HG02938 (cell line): Measurements from ENCODE around the gene LRRC3.

ENCODE experiments used
- ATAC-seq: cut with Tn5 transposase; IDR thresholded peaks from one replicate; pipeline ENCODE4 v1.9.1; 2021; ENCODE audit warnings: mild to moderate bottlenecking, moderate library complexity; ENCODE audit not compliant: unreplicated experiment

LRRC3 gene

GRCh38 chr21:44423941-44424607, 31.2 kb upstream of the LRRC3 start:
- ATAC-seq: no peak

- ATAC-seq: no peak
Measured at GRCh38 chr21:44424608-44425306, 30.6 kb upstream of the LRRC3 start.

- ATAC-seq: no peak
Measured at GRCh38 chr21:44425307-44425894, 29.9 kb upstream of the LRRC3 start.

- ATAC-seq: no peak
Measured at GRCh38 chr21:44425895-44426662, 29.2 kb upstream of the LRRC3 start.

GRCh38 chr21:44426663-44427191, 28.6 kb upstream of the LRRC3 start:
- no peak for ATAC-seq

- ATAC-seq: no peak
Measured at GRCh38 chr21:44427241-44428120, 27.8 kb upstream of the LRRC3 start.

GRCh38 chr21:44428281-44428960, 26.9 kb upstream of the LRRC3 start:
- no peak for ATAC-seq

- no peak for ATAC-seq
Measured at GRCh38 chr21:44429894-44430293, 25.4 kb upstream of the LRRC3 start.

- ATAC-seq: no peak
Measured at GRCh38 chr21:44431300-44431699, 24.0 kb upstream of the LRRC3 start.

GRCh38 chr21:44432841-44433790, 22.2 kb upstream of the LRRC3 start:
- no peak for ATAC-seq

- ATAC-seq: no peak
Measured at GRCh38 chr21:44433791-44434567, 21.3 kb upstream of the LRRC3 start.

- ATAC-seq: no peak
Measured at GRCh38 chr21:44434568-44434925, 20.8 kb upstream of the LRRC3 start.

- no peak for ATAC-seq
Measured at GRCh38 chr21:44434936-44435635, 20.2 kb upstream of the LRRC3 start.

- ATAC-seq: no peak
Measured at GRCh38 chr21:44436111-44436611, 19.1 kb upstream of the LRRC3 start.

GRCh38 chr21:44436958-44437357, 18.4 kb upstream of the LRRC3 start:
- no peak for ATAC-seq

- ATAC-seq: no peak
Measured at GRCh38 chr21:44437371-44437695, 18.0 kb upstream of the LRRC3 start.

- no peak for ATAC-seq
Measured at GRCh38 chr21:44437696-44438431, 17.4 kb upstream of the LRRC3 start.
